HG03432 (cell line): Measurements from ENCODE around the gene NDUFA9.

Experiments
- ATAC-seq: cut with Tn5 transposase; IDR thresholded peaks from one replicate; pipeline ENCODE4 v1.9.1; 2021; ENCODE audit warnings: mild to moderate bottlenecking, moderate library complexity; ENCODE audit not compliant: unreplicated experiment

Gene NDUFA9

DNA sequence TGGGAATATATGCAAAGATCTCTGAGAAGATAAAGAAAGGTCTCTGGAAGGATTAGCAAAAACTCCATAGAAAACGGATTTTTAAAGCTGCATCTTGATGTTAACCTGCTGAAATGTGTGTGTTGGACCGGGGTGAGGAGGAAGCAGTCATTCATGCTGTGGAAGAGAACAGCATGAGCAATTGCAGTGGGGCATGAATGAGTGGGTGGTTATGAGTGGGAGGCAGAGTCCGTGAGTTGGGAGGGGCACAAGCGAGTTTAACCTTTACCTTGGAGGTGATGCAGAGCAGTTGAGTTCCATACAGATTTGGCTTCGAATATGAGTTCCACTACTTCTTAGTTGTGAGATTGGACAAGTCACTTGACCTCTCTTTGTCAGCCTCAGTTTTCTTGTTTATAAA, 41.8 kb downstream of the NDUFA9 start:
- no peak for ATAC-seq
